Astrocyte of the cerebellum (primary cell): ENCODE data around the gene ATXN7.

Source experiments
- DNase-seq: peaks from one replicate; pipeline ENCODE4 v3.0.0-alpha.2; 2011; ENCODE audit warnings: low read depth
- H3K4me3 ChIP-seq: 2 replicates; pipeline ENCODE4 v1.5.1; 2011; ENCODE audit warnings: mild to moderate bottlenecking, low read depth, low read length, moderate library complexity
- in situ Hi-C: cut with HindIII; loops from 2 replicates; pipeline ENCODE4 v1.10.0; 2017; ENCODE audit warnings: low sequenced_read_pairs
- TF ChIP-seq, protein P1 (sequence below): IDR thresholded peaks from 2 replicates; pipeline ENCODE4 v1.5.1; 2012; ENCODE audit warnings: low read length, low read depth, moderate library complexity, mild to moderate bottlenecking; ENCODE audit errors: missing control alignments

ATXN7 gene

DNA sequence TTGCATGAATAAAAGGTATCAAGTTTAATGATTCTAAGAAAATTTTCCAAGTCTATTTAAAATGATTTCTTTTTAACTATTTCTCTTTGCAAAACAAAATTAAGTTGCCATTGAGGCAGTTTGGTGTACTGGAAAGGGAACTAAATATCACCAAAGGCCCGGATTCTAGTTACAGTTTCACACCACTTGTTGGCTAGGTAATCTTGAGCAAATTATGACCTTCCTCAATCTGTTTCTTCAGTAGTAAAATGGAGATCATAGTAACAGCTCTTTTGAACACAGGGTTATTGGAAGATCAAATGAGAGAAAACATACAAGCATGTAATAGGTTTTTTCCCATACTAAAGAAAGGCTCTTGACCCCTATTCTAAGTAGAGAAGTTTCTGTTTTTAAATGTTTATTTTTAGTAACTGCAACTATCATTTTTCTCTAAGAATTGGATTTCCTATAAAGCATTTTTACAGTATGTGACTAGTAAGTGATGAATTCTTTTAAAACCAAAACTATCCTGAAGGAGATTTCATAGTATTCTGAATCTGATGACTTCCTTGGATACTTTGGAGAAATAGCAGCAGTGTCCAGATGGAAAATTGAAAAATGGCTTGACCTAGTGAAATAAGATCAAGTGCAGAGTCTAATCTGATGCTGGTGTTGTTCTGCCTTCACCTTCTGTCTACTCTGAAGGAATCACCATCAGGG lies 32.8 kb downstream of the ATXN7 start:
- in situ Hi-C loops = no loop called here
- no peak overlapping the region for H3K4me3 ChIP-seq
- no peak for DNase-seq
- TF ChIP-seq, protein P1, sequence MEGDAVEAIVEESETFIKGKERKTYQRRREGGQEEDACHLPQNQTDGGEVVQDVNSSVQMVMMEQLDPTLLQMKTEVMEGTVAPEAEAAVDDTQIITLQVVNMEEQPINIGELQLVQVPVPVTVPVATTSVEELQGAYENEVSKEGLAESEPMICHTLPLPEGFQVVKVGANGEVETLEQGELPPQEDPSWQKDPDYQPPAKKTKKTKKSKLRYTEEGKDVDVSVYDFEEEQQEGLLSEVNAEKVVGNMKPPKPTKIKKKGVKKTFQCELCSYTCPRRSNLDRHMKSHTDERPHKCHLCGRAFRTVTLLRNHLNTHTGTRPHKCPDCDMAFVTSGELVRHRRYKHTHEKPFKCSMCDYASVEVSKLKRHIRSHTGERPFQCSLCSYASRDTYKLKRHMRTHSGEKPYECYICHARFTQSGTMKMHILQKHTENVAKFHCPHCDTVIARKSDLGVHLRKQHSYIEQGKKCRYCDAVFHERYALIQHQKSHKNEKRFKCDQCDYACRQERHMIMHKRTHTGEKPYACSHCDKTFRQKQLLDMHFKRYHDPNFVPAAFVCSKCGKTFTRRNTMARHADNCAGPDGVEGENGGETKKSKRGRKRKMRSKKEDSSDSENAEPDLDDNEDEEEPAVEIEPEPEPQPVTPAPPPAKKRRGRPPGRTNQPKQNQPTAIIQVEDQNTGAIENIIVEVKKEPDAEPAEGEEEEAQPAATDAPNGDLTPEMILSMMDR = no peak

DNA sequence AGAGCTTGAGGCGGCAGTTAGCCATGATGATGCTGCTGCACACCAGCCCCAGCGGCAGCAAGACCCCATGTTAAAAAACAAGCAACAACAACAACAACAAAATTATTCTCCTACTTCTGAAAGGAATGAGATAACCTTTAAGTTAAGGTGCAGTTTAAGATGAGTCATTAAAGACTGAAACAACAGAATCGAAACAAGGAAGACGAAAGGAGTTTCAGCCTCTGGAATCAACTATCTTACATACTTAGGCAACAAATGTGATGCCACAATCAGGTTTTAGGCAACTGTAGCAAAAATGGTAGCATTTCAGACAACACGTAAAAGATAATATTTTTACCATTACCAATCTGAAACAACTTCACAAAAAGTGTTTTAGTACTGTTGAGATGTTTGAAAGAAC lies 36.3 kb downstream of the ATXN7 start:
- no peak overlapping the region for H3K4me3 ChIP-seq
- TF ChIP-seq, protein P1 = no peak
- DNase-seq = no peak
- in situ Hi-C loops = no loop called here

DNA sequence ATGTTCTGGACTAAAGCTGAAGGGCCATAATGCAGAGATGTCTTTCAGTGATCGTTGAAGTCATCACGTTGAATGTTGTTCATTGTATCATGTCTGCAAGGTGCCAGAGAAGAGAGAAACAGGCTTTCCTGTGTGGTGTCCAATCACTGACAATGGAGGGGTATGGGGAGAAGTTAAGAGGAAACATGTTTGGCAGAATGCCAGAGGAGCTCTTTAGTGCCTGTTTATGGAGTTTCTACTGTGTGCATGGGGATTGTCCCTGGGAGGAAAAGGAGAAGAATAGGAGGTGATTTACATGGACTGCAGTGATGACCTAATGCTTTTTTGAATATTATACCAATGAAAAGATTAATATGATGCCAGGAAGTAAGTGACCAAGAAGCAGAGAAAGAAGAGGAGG lies 36.8 kb downstream of the ATXN7 start:
- TF ChIP-seq, protein P1 = no peak
- no peak overlapping the region for H3K4me3 ChIP-seq
- DNase-seq = no peak
- in situ Hi-C loops = no loop called here

DNA sequence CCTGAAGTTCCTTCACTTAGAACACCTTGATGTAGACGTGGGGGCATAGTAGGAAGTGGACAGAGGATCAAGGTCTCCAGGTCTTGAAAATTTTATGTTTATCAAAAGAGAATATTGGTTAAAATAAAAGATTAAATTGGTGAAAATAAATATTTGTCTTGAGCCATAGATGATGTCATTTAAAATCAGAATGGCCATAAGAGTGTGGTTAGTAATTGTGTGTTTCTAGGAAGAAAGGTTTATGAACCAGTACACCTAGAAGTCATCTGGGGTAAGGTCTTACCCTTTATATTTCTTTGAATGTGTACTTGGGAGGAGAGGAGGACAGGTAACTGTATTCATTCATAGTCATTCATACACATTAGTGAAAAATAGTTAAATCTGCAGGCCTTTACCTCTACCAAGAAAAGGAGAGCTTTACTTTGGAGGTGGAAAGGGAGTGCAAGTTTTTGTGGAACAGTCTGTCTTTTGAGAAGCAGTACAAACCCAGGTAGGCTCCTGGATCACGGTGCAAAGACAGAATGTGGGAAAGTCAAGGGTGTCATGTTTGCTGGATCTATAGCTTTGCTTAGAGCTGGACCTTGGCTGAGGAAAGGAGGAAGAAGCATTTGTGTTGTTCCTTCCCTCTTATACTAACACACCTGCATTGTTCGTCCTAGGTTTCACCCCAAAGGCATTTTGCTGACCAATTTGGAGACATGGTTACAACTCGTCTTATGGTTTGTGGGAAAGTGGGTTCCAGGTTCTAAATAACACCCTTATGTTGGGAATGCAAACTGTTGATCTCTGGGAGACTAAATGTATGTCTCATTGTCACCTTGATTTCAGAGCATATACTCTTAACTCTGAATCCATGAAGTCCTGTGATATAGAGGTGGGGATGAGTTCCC lies 42.3 kb downstream of the ATXN7 start:
- DNase-seq = no peak
- TF ChIP-seq, protein P1 = no peak
- no peak overlapping the region for H3K4me3 ChIP-seq
- in situ Hi-C loops = no loop called here

DNA sequence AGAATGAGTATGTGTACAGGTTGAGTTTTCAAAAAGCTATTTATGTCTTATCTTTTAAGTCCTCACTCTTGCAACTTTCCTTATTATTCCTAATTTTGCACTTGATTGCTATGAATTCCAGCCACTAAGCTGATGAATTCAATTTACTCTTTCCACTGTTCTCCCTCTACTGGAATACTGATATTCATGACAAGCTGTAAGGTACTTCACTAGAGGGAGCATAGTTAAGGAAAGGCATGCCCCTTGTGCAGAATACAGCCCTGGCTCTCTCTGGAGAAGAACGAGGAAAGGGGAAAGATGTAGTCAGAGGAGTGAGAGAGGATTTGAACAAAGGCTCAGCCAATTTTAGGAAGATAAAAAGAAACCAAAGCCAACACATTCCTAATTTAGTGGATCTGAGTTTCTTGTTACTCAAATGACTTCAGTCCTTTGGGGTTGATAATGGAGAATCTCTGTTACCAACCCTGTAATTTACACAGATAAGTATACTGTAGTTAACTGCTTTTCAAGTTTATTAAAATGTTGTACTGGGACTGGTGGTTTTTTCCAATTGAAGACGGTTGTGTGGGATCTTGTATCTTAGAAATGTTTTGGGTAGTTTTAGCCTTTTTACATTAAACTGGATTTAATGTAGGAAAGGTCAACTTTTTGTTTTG lies 44.5 kb downstream of the ATXN7 start:
- no peak overlapping the region for H3K4me3 ChIP-seq
- TF ChIP-seq, protein P1 = peak; percentile 58
- in situ Hi-C loops = no loop called here
- DNase-seq = peak; percentile 31

DNA sequence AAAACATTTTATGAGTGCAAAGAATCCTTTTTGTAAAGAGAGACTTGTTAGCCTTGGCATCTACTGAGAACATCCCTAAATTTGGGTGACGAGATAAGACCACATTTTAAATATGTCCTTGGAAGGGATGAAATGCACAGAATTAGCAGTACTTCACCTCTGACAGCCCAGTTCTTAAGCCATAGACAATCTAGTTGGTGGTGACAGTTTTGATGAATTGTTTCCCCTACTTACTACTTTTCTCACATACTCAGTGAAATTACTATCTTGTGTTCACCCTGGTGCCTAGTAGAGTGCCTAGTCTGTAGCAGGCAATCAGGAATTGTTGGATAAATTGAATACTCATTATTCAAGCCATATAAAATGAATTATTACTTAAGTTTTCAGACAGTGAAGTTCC lies 45.1 kb downstream of the ATXN7 start:
- TF ChIP-seq, protein P1 = no peak
- no peak overlapping the region for H3K4me3 ChIP-seq
- in situ Hi-C loops = no loop called here
- DNase-seq = no peak
